Activated T-helper 9 cell treated with anti-CD3 and anti-CD28 coated beads, Interleukin-2, amount 50 U/mL, for 16 hours (primary cell): ENCODE results near the gene REC8.

Source experiments
- DNase-seq: peaks from one replicate; pipeline ENCODE4 v3.0.0-alpha.2; 2020; ENCODE audit warnings: low read depth

REC8 gene

GRCh38 chr14:24138396-24139271 lies 33.2 kb upstream of the REC8 start:
- DNase-seq, result no peak

- no peak for DNase-seq
These were observed 32.5 kb upstream of the REC8 start for GRCh38 chr14:24139272-24139934.

- DNase-seq, result peak; percentile 99
These were observed 30.6 kb upstream of the REC8 start, which contains the start of gene EMC9 for GRCh38 chr14:24141097-24141880. Gene EMC9 (minus strand): TSS chr14:24141591. CDS start chr14:24141304, 287 bp downstream.

- no peak for DNase-seq
These were observed 28.4 kb upstream of the REC8 start for GRCh38 chr14:24143511-24143910.

GRCh38 chr14:24144451-24144850 lies 27.4 kb upstream of the REC8 start:
- no peak for DNase-seq

- no peak for DNase-seq
These were observed 26.7 kb upstream of the REC8 start for GRCh38 chr14:24145219-24145618.

GRCh38 chr14:24145690-24146452 lies 26.0 kb upstream of the REC8 start:
- no peak for DNase-seq

GRCh38 chr14:24146453-24146977 lies 25.4 kb upstream of the REC8 start, which contains the start of gene PSME2:
Gene PSME2 (minus strand): TSS chr14:24146610. CDS start chr14:24146581, 29 bp downstream.
- peak; percentile 77 for DNase-seq

- DNase-seq, result peak; percentile 97
These were observed 24.7 kb upstream of the REC8 start, which contains the start of gene RNF31 for GRCh38 chr14:24146978-24147760. Gene RNF31 (plus strand): TSS chr14:24147498. CDS start chr14:24147699, 201 bp downstream.

- no peak for DNase-seq
These were observed 24.0 kb upstream of the REC8 start for GRCh38 chr14:24147761-24148428.

- no peak for DNase-seq
These were observed 22.4 kb upstream of the REC8 start for GRCh38 chr14:24149302-24149969.

- DNase-seq, result no peak
These were observed 21.8 kb upstream of the REC8 start for GRCh38 chr14:24150061-24150460.

- DNase-seq, result no peak
These were observed 21.3 kb upstream of the REC8 start for GRCh38 chr14:24150567-24150966.

GRCh38 chr14:24150993-24151392 lies 20.9 kb upstream of the REC8 start:
- no peak for DNase-seq

GRCh38 chr14:24151404-24152080 lies 20.3 kb upstream of the REC8 start:
- DNase-seq, result no peak

GRCh38 chr14:24155100-24155499 lies 16.8 kb upstream of the REC8 start:
- DNase-seq, result no peak

- DNase-seq, result no peak
These were observed 15.0 kb upstream of the REC8 start for GRCh38 chr14:24156840-24157239.

GRCh38 chr14:24157331-24157730 lies 14.5 kb upstream of the REC8 start:
- DNase-seq, result no peak
